Uterus (tissue), 4 donors: ENCODE measurements around the gene SFXN3. TPM values are rescaled to one million over a fixed set of nuclear protein-coding genes. Genes with fewer than 3 reads are reported as not detected.

Experiments
- DNase-seq, 2 donors: peaks; one replicate each; pipeline ENCODE4 v3.0.0-alpha.2; 2019 to 2020
- H3K27ac ChIP-seq, 2 donors: fragments of 200-600 bp; sonication (generic); 1 replicate in 1 of 2; 2 replicates in 1 of 2; pipeline ENCODE4 v1.5.1; 2016 to 2018
- H3K27me3 ChIP-seq, 2 donors: fragments of 200-600 bp; sonication (generic); one replicate each; pipeline ENCODE4 v1.5.1; 2018 to 2019; ENCODE audit warnings: control low read depth in 1 of 2
- H3K36me3 ChIP-seq, 2 donors: fragments of 200-600 bp; sonication (generic); one replicate each; pipeline ENCODE4 v1.5.1; 2019; ENCODE audit warnings: control low read depth in 1 of 2
- H3K4me1 ChIP-seq, 2 donors: fragments of 200-600 bp; sonication (generic); one replicate each; pipeline ENCODE4 v1.5.1; 2018 to 2019; ENCODE audit warnings: control low read depth in 1 of 2
- H3K4me3 ChIP-seq, 2 donors: fragments of 200-600 bp; sonication (generic); 1 replicate in 1 of 2; 2 replicates in 1 of 2; pipeline ENCODE4 v1.5.1; 2018 to 2019; ENCODE audit warnings: mild to moderate bottlenecking in 1 of 2
- H3K9me3 ChIP-seq, 2 donors: fragments of 200-600 bp; sonication (generic); one replicate each; pipeline ENCODE4 v1.5.1; 2019; ENCODE audit warnings: control low read depth in 1 of 2
- POLR2A ChIP-seq, 2 donors: fragments of 450-650 bp; IDR thresholded peaks; one replicate each; pipeline ENCODE4 v1.6.1; 2016; ENCODE audit warnings: antibody characterized with exemption in 2 of 2, mild to moderate bottlenecking in 1 of 2, moderate library complexity in 1 of 2
- intact Hi-C: fragments of 100-400 bp; cut with DNase I; formaldehyde crosslinking; loops from one replicate; pipeline ENCODE4 v1.15.1; 2023; ENCODE audit warnings: low total_unique reads
- total RNA-seq, 4 donors: library from RNA; depleted of rRNA in 3 of 4; stranded (reverse); fragments of >200 nt in 3 of 4; gene quantifications; one replicate each; pipeline versions ENCODE4 v1.1.0 to v1.2.4, GENCODE V29; 2014 to 2023
- TF ChIP-seq, protein P1 (sequence below), 4 experiments: fragments of 200-600 bp in 2 of 4; fragments of 450-650 bp in 2 of 4; sonication (generic) in 2 of 4; IDR thresholded peaks; one replicate each; pipeline ENCODE4 v1.5.1; 2016 to 2019; ENCODE audit warnings: antibody characterized with exemption in 4 of 4, mild to moderate bottlenecking in 2 of 4, moderate library complexity in 1 of 4
- donor health status: DM: yes; HTN: yes; CAD: no.

The SFXN3 gene
- total RNA-seq, 4 donors from 2014 or later = 34.6 to 161 (median 58.1) TPM

DNA sequence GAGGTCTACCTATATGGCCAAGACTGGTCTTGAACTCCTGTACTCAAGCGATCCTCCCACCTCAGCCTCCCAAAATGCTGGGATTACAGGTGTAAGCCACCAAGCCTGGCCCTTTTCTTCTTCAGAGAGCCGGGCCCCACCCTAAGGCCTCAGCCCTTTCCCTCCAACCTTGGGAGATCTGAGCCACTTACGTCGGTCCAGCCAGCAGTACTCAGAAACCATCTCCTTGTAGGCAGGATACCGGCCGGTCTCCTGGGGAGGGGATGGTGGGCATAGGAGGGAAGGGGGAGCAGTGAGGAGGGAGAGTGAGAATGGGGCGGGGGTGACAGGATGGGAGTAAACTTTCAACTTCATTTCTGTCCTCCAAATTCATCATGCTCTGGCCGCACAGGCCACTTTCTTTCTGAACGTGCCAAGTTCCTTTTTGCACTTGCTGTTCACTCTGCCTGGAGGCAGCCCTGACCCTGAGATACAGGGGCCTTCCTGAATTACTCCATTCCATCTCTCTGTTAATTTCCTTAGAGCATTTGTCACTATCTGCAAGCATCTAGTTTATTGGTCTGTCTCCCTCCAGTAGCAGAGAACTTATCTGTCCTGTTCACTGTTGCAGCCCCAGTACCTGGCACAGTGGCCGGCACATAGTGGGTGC lies 10.5 kb upstream of the SFXN3 start:
- TF ChIP-seq, protein P1, sequence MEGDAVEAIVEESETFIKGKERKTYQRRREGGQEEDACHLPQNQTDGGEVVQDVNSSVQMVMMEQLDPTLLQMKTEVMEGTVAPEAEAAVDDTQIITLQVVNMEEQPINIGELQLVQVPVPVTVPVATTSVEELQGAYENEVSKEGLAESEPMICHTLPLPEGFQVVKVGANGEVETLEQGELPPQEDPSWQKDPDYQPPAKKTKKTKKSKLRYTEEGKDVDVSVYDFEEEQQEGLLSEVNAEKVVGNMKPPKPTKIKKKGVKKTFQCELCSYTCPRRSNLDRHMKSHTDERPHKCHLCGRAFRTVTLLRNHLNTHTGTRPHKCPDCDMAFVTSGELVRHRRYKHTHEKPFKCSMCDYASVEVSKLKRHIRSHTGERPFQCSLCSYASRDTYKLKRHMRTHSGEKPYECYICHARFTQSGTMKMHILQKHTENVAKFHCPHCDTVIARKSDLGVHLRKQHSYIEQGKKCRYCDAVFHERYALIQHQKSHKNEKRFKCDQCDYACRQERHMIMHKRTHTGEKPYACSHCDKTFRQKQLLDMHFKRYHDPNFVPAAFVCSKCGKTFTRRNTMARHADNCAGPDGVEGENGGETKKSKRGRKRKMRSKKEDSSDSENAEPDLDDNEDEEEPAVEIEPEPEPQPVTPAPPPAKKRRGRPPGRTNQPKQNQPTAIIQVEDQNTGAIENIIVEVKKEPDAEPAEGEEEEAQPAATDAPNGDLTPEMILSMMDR (IDR thresholded peaks at IDR 0.05) = no peak
- no peak for TF ChIP-seq POLR2A (IDR thresholded peaks at IDR 0.05)
- Histone ChIP-seq H3K9me3 (no peaks in the 10 kb centered on the region), H3K4me1 (no peaks in the 10 kb centered on the region), H3K4me3 (no peak overlapping the region), H3K36me3 (no peaks in the 10 kb centered on the region), H3K27me3 (peaks cover 0 to 3% of the 10 kb centered on the region in 2 donors), H3K27ac (no peak overlapping the region)
- DNase-seq = no peak
- intact Hi-C loops = no loop called here

DNA sequence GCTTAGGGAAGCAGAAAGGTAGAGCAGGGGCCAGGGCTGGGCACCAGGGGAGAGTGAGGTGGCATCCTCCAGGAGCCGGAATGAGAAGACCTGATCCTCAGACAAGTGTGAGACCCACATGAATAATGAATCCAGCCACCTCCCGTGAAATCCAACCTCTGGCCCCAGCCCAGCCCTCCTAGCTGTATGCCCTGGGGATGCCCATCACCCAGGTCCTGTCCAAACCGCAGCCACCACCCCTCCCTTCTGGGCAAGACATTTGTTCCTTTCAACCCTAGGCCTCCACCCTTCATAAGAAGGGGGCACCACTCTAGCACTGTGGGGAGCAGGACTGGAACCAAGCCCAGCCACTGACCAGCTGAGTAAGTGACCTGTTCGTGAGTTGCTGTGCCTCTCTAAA lies 9.8 kb upstream of the SFXN3 start:
- no peaks in the 10 kb centered on the region for H3K36me3 ChIP-seq
- peaks cover 0 to 3% of the 10 kb centered on the region in 2 donors for H3K27me3 ChIP-seq
- H3K4me3 ChIP-seq = no peak overlapping the region
- TF ChIP-seq POLR2A (IDR thresholded peaks at IDR 0.05) = no peak
- TF ChIP-seq, protein P1 (IDR thresholded peaks at IDR 0.05) = no peak
- H3K9me3 ChIP-seq = no peaks in the 10 kb centered on the region
- H3K4me1 ChIP-seq = no peaks in the 10 kb centered on the region
- no peak for DNase-seq
- intact Hi-C loops = no loop called here
- no peak overlapping the region for H3K27ac ChIP-seq

DNA sequence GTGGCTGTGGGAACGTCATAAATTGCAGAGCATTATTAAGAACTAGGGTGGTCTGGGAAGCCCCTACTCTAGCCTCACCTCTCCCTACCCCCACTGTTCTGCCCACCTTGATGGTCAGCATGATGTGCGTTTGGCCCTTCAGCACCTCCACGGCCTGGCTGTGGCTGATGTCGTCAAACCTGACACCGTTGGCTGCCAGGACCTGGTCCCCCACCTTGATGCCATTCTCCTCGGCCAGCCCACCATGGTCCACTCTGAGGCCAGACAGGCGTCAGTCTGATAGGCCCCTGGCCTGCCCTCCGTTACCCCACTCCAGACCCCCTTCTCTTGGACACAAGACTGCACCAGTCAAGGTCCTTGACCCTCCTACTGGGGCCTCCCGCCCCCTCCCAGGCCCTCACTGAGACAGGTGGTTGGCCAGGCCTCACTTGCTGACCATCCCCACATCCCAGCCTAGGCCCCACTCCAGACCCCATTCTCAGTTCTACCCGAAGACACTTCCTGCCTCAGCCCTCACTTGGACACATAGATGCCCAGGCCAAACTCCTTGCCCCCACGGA lies 9.3 kb upstream of the SFXN3 start:
- intact Hi-C loops = no loop called here
- H3K9me3 ChIP-seq = no peaks in the 10 kb centered on the region
- DNase-seq = no peak

DNA sequence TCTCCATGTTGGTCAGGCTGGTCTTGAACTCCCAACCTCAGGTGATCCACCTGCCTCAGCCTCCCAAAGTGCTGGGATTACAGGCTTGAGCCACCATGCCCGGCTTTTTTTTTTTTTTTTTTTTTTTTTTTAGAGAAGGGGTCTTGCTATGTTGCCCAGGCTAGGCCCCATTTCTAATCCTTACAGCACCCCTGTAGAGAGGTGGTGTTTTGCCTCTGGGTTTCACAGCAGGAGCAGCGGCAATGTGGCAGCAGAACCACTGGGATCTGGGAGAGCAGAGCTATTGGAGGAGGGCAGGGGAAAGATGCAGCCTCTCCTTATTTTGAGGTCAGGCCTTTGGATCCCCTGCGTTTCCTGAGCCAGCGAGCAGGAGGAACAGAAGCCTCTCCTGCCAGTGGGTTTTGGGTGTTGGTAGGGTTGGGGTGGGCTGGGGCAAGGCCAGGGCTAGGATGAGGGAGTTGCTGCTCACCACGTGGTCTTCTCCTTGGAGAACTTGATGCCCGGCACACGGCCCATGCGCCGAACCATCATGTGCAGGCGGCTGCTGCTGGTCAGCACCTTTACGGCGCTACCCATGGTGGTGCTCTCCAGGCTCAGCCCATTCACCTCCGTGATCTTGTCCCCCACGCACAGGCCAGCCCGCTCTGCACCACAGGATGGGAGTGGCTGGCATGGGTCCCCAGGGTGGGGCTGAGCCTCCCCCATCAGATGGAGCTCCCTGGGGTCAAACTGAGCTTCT lies 7.9 kb upstream of the SFXN3 start:
- Histone ChIP-seq H3K27me3 (peaks cover 0 to 3% of the 10 kb centered on the region in 2 donors), H3K4me3 (no peak overlapping the region), H3K4me1 (no peaks in the 10 kb centered on the region), H3K9me3 (no peaks in the 10 kb centered on the region), H3K27ac (no peak overlapping the region), H3K36me3 (no peaks in the 10 kb centered on the region)
- no peak for DNase-seq
- TF ChIP-seq POLR2A (IDR thresholded peaks at IDR 0.05) = no peak
- TF ChIP-seq, protein P1 (IDR thresholded peaks at IDR 0.05) = no peak
- intact Hi-C loops = no loop called here

More for the DNA sequence above, 9.3 kb upstream of the SFXN3 start:
- Histone ChIP-seq H3K36me3 (no peaks in the 10 kb centered on the region), H3K4me3 (no peak overlapping the region), H3K27ac (no peak overlapping the region), H3K27me3 (peaks cover 0 to 3% of the 10 kb centered on the region in 2 donors), H3K4me1 (no peaks in the 10 kb centered on the region)
- TF ChIP-seq POLR2A (IDR thresholded peaks at IDR 0.05) = no peak
- TF ChIP-seq, protein P1 (IDR thresholded peaks at IDR 0.05) = no peak
